ENCODE data around the gene DHX57. TPM values are rescaled to one million over a fixed set of nuclear protein-coding genes. Genes with fewer than 3 reads are reported as not detected.

Gene DHX57
- total RNA-seq, 1 donor from 2014 or later = 18.6 TPM

DNA sequence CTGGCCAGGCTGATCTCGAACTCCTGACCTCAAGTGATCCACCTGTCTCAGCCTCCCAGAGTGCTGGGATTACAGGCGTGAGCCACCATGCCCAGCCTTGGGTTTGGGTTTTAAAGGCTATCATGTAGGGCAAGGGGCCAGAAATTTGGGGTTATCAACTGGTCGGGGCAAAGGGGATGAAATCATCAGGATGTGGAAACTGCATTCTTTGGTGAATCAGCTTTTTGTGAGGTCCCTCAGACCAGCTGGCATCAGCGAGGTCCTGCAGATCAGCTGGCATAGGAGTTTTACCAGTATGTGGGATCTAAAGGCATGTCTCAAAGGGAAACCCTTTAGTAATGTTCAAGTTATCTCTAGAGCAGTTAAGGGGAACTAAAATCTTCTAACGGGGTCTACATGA lies 104.1 kb downstream of the DHX57 start:
- H3K79me2 ChIP-seq (ENCODE audit: insufficient read depth, low read length) = no peaks in the 10 kb centered on the region
- Mint-ChIP-seq H3K9me3 (ENCODE audit: unreplicated experiment) (no peaks in the 10 kb centered on the region), H3K4me3 (ENCODE audit: unreplicated experiment) (no peak overlapping the region), H3K27ac (ENCODE audit: unreplicated experiment) (no peak overlapping the region), H3K27me3 (ENCODE audit: low read depth, unreplicated experiment) (no peaks in the 10 kb centered on the region), H3K4me1 (ENCODE audit: low read depth, unreplicated experiment) (no peaks in the 10 kb centered on the region), H3K36me3 (ENCODE audit: low read depth, unreplicated experiment) (no peaks in the 10 kb centered on the region)
- FAIRE-seq (no peak), DNase-seq (ENCODE audit: low read depth) (peak; percentile 12)
- H3K27me3 ChIP-seq (ENCODE audit: insufficient read depth, low read length) = no peaks in the 10 kb centered on the region
- TF ChIP-seq EZH2 (IDR thresholded peaks at IDR 0.05; ENCODE audit: insufficient read depth, low read length) = no peak
- TF ChIP-seq, protein P1, sequence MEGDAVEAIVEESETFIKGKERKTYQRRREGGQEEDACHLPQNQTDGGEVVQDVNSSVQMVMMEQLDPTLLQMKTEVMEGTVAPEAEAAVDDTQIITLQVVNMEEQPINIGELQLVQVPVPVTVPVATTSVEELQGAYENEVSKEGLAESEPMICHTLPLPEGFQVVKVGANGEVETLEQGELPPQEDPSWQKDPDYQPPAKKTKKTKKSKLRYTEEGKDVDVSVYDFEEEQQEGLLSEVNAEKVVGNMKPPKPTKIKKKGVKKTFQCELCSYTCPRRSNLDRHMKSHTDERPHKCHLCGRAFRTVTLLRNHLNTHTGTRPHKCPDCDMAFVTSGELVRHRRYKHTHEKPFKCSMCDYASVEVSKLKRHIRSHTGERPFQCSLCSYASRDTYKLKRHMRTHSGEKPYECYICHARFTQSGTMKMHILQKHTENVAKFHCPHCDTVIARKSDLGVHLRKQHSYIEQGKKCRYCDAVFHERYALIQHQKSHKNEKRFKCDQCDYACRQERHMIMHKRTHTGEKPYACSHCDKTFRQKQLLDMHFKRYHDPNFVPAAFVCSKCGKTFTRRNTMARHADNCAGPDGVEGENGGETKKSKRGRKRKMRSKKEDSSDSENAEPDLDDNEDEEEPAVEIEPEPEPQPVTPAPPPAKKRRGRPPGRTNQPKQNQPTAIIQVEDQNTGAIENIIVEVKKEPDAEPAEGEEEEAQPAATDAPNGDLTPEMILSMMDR (IDR thresholded peaks at IDR 0.05; ENCODE audit: insufficient read depth, low read depth, low read length) = no peak
- no peak overlapping the region for H3K27ac ChIP-seq (ENCODE audit: low read depth, low read length)
- H3K4me3 ChIP-seq (ENCODE audit: insufficient read depth, low read depth, low read length) = no peak overlapping the region
- no peaks in the 10 kb centered on the region for H4K20me1 ChIP-seq (ENCODE audit: insufficient read depth, low read length)
- no peak overlapping the region for H3K4me2 ChIP-seq (ENCODE audit: low read length)
- H3K9ac ChIP-seq (ENCODE audit: low read length) = no peak overlapping the region
- H3K36me3 ChIP-seq (ENCODE audit: insufficient read depth, low read length) = no peaks in the 10 kb centered on the region
- no peak overlapping the region for H2AFZ ChIP-seq (ENCODE audit: low read depth, low read length)
- H3K9me3 ChIP-seq (ENCODE audit: insufficient read depth, low read depth, low read length) = no peaks in the 10 kb centered on the region
- peaks cover 3% of the 10 kb centered on the region for H3K4me1 ChIP-seq (ENCODE audit: insufficient read depth, low read length)

DNA sequence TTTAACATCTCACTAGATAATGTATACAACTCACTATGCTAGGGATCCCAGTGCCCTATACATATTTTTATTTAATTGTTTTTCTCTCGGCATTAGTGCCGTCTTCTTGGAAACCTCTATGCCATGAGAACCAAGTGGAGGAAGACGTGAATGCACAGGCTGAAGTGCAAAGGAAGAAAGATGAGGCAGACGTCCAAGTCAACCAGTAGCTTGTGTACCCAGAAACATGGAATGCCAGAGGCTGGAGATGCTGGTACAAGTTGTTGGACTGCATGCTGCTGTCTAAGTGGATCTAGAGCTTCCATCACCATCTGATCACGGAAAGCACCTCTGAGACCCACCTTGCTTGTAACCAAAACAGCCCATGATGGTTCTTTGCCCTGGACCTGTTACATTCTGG lies 110.2 kb downstream of the DHX57 start:
- H3K4me1 ChIP-seq (ENCODE audit: insufficient read depth, low read length) = peaks cover 13% of the 10 kb centered on the region
- H3K4me2 ChIP-seq (ENCODE audit: low read length) = peak overlapping the region; percentile 64
- H3K27me3 Mint-ChIP-seq (ENCODE audit: low read depth, unreplicated experiment) = peaks cover 2% of the 10 kb centered on the region
- peak overlapping the region; percentile 28 for H3K9ac ChIP-seq (ENCODE audit: low read length)
- H3K4me1 Mint-ChIP-seq (ENCODE audit: low read depth, unreplicated experiment) = peaks cover 4% of the 10 kb centered on the region
- H3K36me3 ChIP-seq (ENCODE audit: insufficient read depth, low read length) = no peaks in the 10 kb centered on the region
- no peaks in the 10 kb centered on the region for H3K79me2 ChIP-seq (ENCODE audit: insufficient read depth, low read length)
- no peaks in the 10 kb centered on the region for H3K9me3 ChIP-seq (ENCODE audit: insufficient read depth, low read depth, low read length)
- FAIRE-seq (no peak), DNase-seq (ENCODE audit: low read depth) (peak; percentile 54)
- no peaks in the 10 kb centered on the region for H3K9me3 Mint-ChIP-seq (ENCODE audit: unreplicated experiment)
- H3K36me3 Mint-ChIP-seq (ENCODE audit: low read depth, unreplicated experiment) = no peaks in the 10 kb centered on the region
- TF ChIP-seq, protein P1 (IDR thresholded peaks at IDR 0.05; ENCODE audit: insufficient read depth, low read depth, low read length) = no peak
- no peak for TF ChIP-seq EZH2 (IDR thresholded peaks at IDR 0.05; ENCODE audit: insufficient read depth, low read length)
- no peak overlapping the region for H3K4me3 Mint-ChIP-seq (ENCODE audit: unreplicated experiment)
- peak overlapping the region; percentile 60 for H3K27ac ChIP-seq (ENCODE audit: low read depth, low read length)
- no peak overlapping the region for H3K4me3 ChIP-seq (ENCODE audit: insufficient read depth, low read depth, low read length)
- no peaks in the 10 kb centered on the region for H4K20me1 ChIP-seq (ENCODE audit: insufficient read depth, low read length)
- H2AFZ ChIP-seq (ENCODE audit: low read depth, low read length) = peak overlapping the region; percentile 23
- H3K27me3 ChIP-seq (ENCODE audit: insufficient read depth, low read length) = no peaks in the 10 kb centered on the region
- no peak overlapping the region for H3K27ac Mint-ChIP-seq (ENCODE audit: unreplicated experiment)

DNA sequence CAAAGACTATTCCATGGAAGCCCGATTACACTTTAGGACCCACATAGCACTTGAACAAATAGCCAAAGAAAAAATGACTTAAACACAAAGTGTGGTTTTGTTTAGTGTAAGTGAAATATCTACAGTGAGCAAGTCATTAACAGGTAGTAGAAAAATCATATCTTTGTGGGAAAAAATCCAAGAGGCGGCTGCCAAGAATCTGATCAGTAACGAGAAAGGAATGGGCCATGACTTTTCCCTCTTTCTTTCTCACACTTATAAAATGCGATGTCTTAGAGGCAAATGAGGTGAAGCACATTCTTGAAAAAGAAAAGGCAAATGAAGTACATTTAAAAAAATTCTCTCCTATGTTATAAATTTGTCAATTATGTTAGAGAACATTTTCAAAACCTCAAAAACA lies 110.6 kb downstream of the DHX57 start:
- FAIRE-seq (peak; percentile 23), DNase-seq (ENCODE audit: low read depth) (peak; percentile 91)
- Histone ChIP-seq H3K27me3 (ENCODE audit: insufficient read depth, low read length) (no peaks in the 10 kb centered on the region), H2AFZ (ENCODE audit: low read depth, low read length) (no peak overlapping the region), H4K20me1 (ENCODE audit: insufficient read depth, low read length) (no peaks in the 10 kb centered on the region), H3K79me2 (ENCODE audit: insufficient read depth, low read length) (no peaks in the 10 kb centered on the region), H3K27ac (ENCODE audit: low read depth, low read length) (peak overlapping the region; percentile 60), H3K9me3 (ENCODE audit: insufficient read depth, low read depth, low read length) (no peaks in the 10 kb centered on the region), H3K4me2 (ENCODE audit: low read length) (peak overlapping the region; percentile 64), H3K9ac (ENCODE audit: low read length) (no peak overlapping the region), H3K36me3 (ENCODE audit: insufficient read depth, low read length) (no peaks in the 10 kb centered on the region), H3K4me3 (ENCODE audit: insufficient read depth, low read depth, low read length) (no peak overlapping the region), H3K4me1 (ENCODE audit: insufficient read depth, low read length) (peaks cover 13% of the 10 kb centered on the region)
- H3K9me3 Mint-ChIP-seq (ENCODE audit: unreplicated experiment) = no peaks in the 10 kb centered on the region
- peaks cover 2% of the 10 kb centered on the region for H3K27me3 Mint-ChIP-seq (ENCODE audit: low read depth, unreplicated experiment)
- TF ChIP-seq, protein P1 (IDR thresholded peaks at IDR 0.05; ENCODE audit: insufficient read depth, low read depth, low read length) = no peak
- no peak for TF ChIP-seq EZH2 (IDR thresholded peaks at IDR 0.05; ENCODE audit: insufficient read depth, low read length)
- H3K4me1 Mint-ChIP-seq (ENCODE audit: low read depth, unreplicated experiment) = peaks cover 4% of the 10 kb centered on the region
- no peak overlapping the region for H3K4me3 Mint-ChIP-seq (ENCODE audit: unreplicated experiment)
- H3K27ac Mint-ChIP-seq (ENCODE audit: unreplicated experiment) = no peak overlapping the region
- H3K36me3 Mint-ChIP-seq (ENCODE audit: low read depth, unreplicated experiment) = no peaks in the 10 kb centered on the region

All from astrocyte (in vitro differentiated cells and primary cell).